Astrocyte (in vitro differentiated cells and primary cell): Measurements from ENCODE around the gene DOK6. TPM values are rescaled to one million over a fixed set of nuclear protein-coding genes. Genes with fewer than 3 reads are reported as not detected.
A peak's percentile ranks its signal among the peaks of the same experiment; 100 is the strongest.

Source experiments
- DNase-seq: peaks from one replicate; pipeline ENCODE4 v3.0.0-alpha.2; 2010; ENCODE audit warnings: low read depth
- FAIRE-seq: peaks from 2 replicates; lab custom pipeline; 2011; peaks lifted over from hg19 to GRCh38; lab: Jason Lieb, UNC
- H2AFZ ChIP-seq: 2 replicates; pipeline ENCODE4 v1.6.0; 2012; ENCODE audit warnings: low read depth, low read length, inconsistent platforms
- H3K27ac ChIP-seq: 2 replicates; pipeline ENCODE4 v1.5.1; 2011; ENCODE audit warnings: low read depth, low read length, inconsistent platforms
- H3K27me3 ChIP-seq: 2 replicates; pipeline ENCODE4 v1.6.0; 2011; ENCODE audit warnings: low read length, inconsistent platforms; ENCODE audit not compliant: insufficient read depth
- H3K36me3 ChIP-seq: 2 replicates; pipeline ENCODE4 v1.5.1; 2011; ENCODE audit warnings: low read length, inconsistent platforms; ENCODE audit not compliant: insufficient read depth
- H3K4me1 ChIP-seq: 2 replicates; pipeline ENCODE4 v1.5.1; 2011; ENCODE audit warnings: low read length, inconsistent platforms; ENCODE audit not compliant: insufficient read depth
- H3K4me2 ChIP-seq: 2 replicates; pipeline ENCODE4 v1.6.0; 2012; ENCODE audit warnings: low read length, inconsistent platforms
- H3K4me3 ChIP-seq: 2 replicates; pipeline ENCODE4 v1.5.1; 2011; ENCODE audit warnings: low read depth, mild to moderate bottlenecking, low read length, inconsistent platforms; ENCODE audit not compliant: insufficient read depth
- H3K79me2 ChIP-seq: 2 replicates; pipeline ENCODE4 v1.6.0; 2012; ENCODE audit warnings: mild to moderate bottlenecking, low read length, inconsistent platforms; ENCODE audit not compliant: insufficient read depth
- H3K9ac ChIP-seq: 2 replicates; pipeline ENCODE4 v1.6.0; 2012; ENCODE audit warnings: mild to moderate bottlenecking, low read length, inconsistent platforms
- H3K9me3 ChIP-seq: 2 replicates; pipeline ENCODE4 v1.5.1; 2012; ENCODE audit warnings: low read depth, mild to moderate bottlenecking, low read length, inconsistent platforms; ENCODE audit not compliant: insufficient read depth
- H4K20me1 ChIP-seq: 2 replicates; pipeline ENCODE4 v1.6.0; 2012; ENCODE audit warnings: low read length, inconsistent platforms; ENCODE audit not compliant: insufficient read depth
- H3K27ac Mint-ChIP-seq: one replicate; pipeline ENCODE4 v1.8.0; 2021; ENCODE audit warnings: mild to moderate bottlenecking, mixed read lengths; ENCODE audit not compliant: unreplicated experiment
- H3K27me3 Mint-ChIP-seq: one replicate; pipeline ENCODE4 v1.8.0; 2021; ENCODE audit warnings: low read depth, mixed read lengths; ENCODE audit not compliant: unreplicated experiment
- H3K36me3 Mint-ChIP-seq: one replicate; pipeline ENCODE4 v1.8.0; 2021; ENCODE audit warnings: low read depth, mixed read lengths; ENCODE audit not compliant: unreplicated experiment
- H3K4me1 Mint-ChIP-seq: one replicate; pipeline ENCODE4 v1.8.0; 2021; ENCODE audit warnings: low read depth, mixed read lengths; ENCODE audit not compliant: unreplicated experiment
- H3K4me3 Mint-ChIP-seq: one replicate; pipeline ENCODE4 v1.8.0; 2021; ENCODE audit warnings: mild to moderate bottlenecking, moderate library complexity, mixed read lengths; ENCODE audit not compliant: unreplicated experiment
- H3K9me3 Mint-ChIP-seq: one replicate; pipeline ENCODE4 v1.8.0; 2021; ENCODE audit warnings: mild to moderate bottlenecking, mixed read lengths; ENCODE audit not compliant: unreplicated experiment
- CTCF ChIP-seq: IDR thresholded peaks from 2 replicates; pipeline ENCODE4 v1.5.1; 2011; ENCODE audit warnings: low read depth, mild to moderate bottlenecking, inconsistent platforms, low read length, moderate library complexity; ENCODE audit not compliant: insufficient read depth
- EZH2 ChIP-seq: IDR thresholded peaks from 2 replicates; pipeline ENCODE4 v1.6.1; 2012; ENCODE audit warnings: mild to moderate bottlenecking, low read length, inconsistent platforms; ENCODE audit not compliant: insufficient read depth
- total RNA-seq: library from RNA; stranded (reverse); gene quantifications from 2 replicates; pipeline ENCODE4 v1.2.1, GENCODE V29; 2021

The DOK6 gene
- total RNA-seq, 1 donor from 2014 or later = 2.9 TPM

GRCh38 chr18:69865776-69866175 is 465.1 kb downstream of the DOK6 start:
- Histone ChIP-seq H3K4me3 (no peak overlapping the region), H3K4me2 (no peak overlapping the region), H3K36me3 (no peaks in the 10 kb centered on the region), H3K4me1 (no peaks in the 10 kb centered on the region), H4K20me1 (no peaks in the 10 kb centered on the region), H3K27ac (no peak overlapping the region), H3K27me3 (no peaks in the 10 kb centered on the region), H3K9me3 (no peaks in the 10 kb centered on the region), H2AFZ (no peak overlapping the region), H3K79me2 (no peaks in the 10 kb centered on the region), H3K9ac (no peak overlapping the region)
- TF ChIP-seq CTCF (no peak), EZH2 (no peak)
- H3K9me3 Mint-ChIP-seq = no peaks in the 10 kb centered on the region
- H3K27ac Mint-ChIP-seq = no peak overlapping the region
- H3K36me3 Mint-ChIP-seq = no peaks in the 10 kb centered on the region
- no peaks in the 10 kb centered on the region for H3K27me3 Mint-ChIP-seq
- H3K4me1 Mint-ChIP-seq = no peaks in the 10 kb centered on the region
- FAIRE-seq = no peak
- H3K4me3 Mint-ChIP-seq = no peak overlapping the region
- no peak for DNase-seq

GRCh38 chr18:69866212-69866611 is 465.5 kb downstream of the DOK6 start:
- H3K9ac ChIP-seq = no peak overlapping the region
- no peak for DNase-seq
- H4K20me1 ChIP-seq = no peaks in the 10 kb centered on the region
- no peaks in the 10 kb centered on the region for H3K27me3 ChIP-seq
- TF ChIP-seq CTCF = no peak
- no peak for TF ChIP-seq EZH2
- Mint-ChIP-seq H3K36me3 (no peaks in the 10 kb centered on the region), H3K27me3 (no peaks in the 10 kb centered on the region), H3K4me1 (no peaks in the 10 kb centered on the region), H3K4me3 (no peak overlapping the region), H3K9me3 (no peaks in the 10 kb centered on the region), H3K27ac (no peak overlapping the region)
- no peaks in the 10 kb centered on the region for H3K4me1 ChIP-seq
- no peak for FAIRE-seq
- H3K4me3 ChIP-seq = no peak overlapping the region
- no peak overlapping the region for H3K27ac ChIP-seq
- no peaks in the 10 kb centered on the region for H3K36me3 ChIP-seq
- H3K9me3 ChIP-seq = no peaks in the 10 kb centered on the region
- no peak overlapping the region for H2AFZ ChIP-seq
- no peak overlapping the region for H3K4me2 ChIP-seq
- H3K79me2 ChIP-seq = no peaks in the 10 kb centered on the region

- no peak overlapping the region for H3K27ac Mint-ChIP-seq
- no peak overlapping the region for H3K4me3 Mint-ChIP-seq
- no peak overlapping the region for H3K9ac ChIP-seq
- no peak for DNase-seq
- H3K79me2 ChIP-seq = no peaks in the 10 kb centered on the region
- H2AFZ ChIP-seq = no peak overlapping the region
- H3K27me3 Mint-ChIP-seq = no peaks in the 10 kb centered on the region
- no peak overlapping the region for H3K27ac ChIP-seq
- no peak overlapping the region for H3K4me3 ChIP-seq
- H3K4me1 Mint-ChIP-seq = no peaks in the 10 kb centered on the region
- no peaks in the 10 kb centered on the region for H3K4me1 ChIP-seq
- peak; percentile 52 for FAIRE-seq
- H3K36me3 Mint-ChIP-seq = no peaks in the 10 kb centered on the region
- H3K9me3 Mint-ChIP-seq = no peaks in the 10 kb centered on the region
- H3K4me2 ChIP-seq = no peak overlapping the region
- no peaks in the 10 kb centered on the region for H3K9me3 ChIP-seq
- H3K27me3 ChIP-seq = no peaks in the 10 kb centered on the region
- no peaks in the 10 kb centered on the region for H4K20me1 ChIP-seq
- TF ChIP-seq CTCF (no peak), EZH2 (no peak)
- H3K36me3 ChIP-seq = no peaks in the 10 kb centered on the region
Measured at GRCh38 chr18:69870736-69871135, 470.0 kb downstream of the DOK6 start.
